H9 (cell line): Measurements from ENCODE around the gene LILRA5. TPM values are rescaled to one million over a fixed set of nuclear protein-coding genes. Genes with fewer than 3 reads are reported as not detected.
"Not testable (repeated sequence)": the region's sequence is repeated elsewhere in the genome, so short reads cannot be mapped to it uniquely, and the experiment has no call there.

Experiments used
- DNase-seq: peaks from one replicate; pipeline ENCODE4 v3.0.0-alpha.2; 2017
- H2AFZ ChIP-seq: one replicate; pipeline ENCODE4 v1.6.1; 2013; ENCODE audit warnings: mild to moderate bottlenecking, low read length, control low read depth, moderate library complexity
- H2AK5ac ChIP-seq: 2 replicates; pipeline ENCODE4 v1.6.1; 2013; ENCODE audit warnings: low read length, control low read depth, mixed read lengths; ENCODE audit not compliant: insufficient read length
- H2BK120ac ChIP-seq: one replicate; pipeline ENCODE4 v1.6.1; 2013; ENCODE audit warnings: low read depth, mild to moderate bottlenecking, low read length, control low read depth, inconsistent platforms; ENCODE audit not compliant: poor library complexity, severe bottlenecking
- H2BK12ac ChIP-seq: 2 replicates; pipeline ENCODE4 v1.6.1; 2013; ENCODE audit warnings: low read length, control low read depth, mixed read lengths, low read depth; ENCODE audit not compliant: insufficient read length
- H2BK15ac ChIP-seq: 2 replicates; pipeline ENCODE4 v1.6.1; 2013; ENCODE audit warnings: low read depth, low read length, control low read depth
- H2BK20ac ChIP-seq: one replicate; pipeline ENCODE4 v1.6.1; 2013; ENCODE audit warnings: low read depth, mild to moderate bottlenecking, low read length, control low read depth, inconsistent platforms; ENCODE audit not compliant: poor library complexity, severe bottlenecking
- H2BK5ac ChIP-seq: 2 replicates; pipeline ENCODE4 v1.6.1; 2013; ENCODE audit warnings: low read length, control low read depth, mixed read lengths; ENCODE audit not compliant: insufficient read length
- H3K14ac ChIP-seq: 2 replicates; pipeline ENCODE4 v1.6.1; 2013; ENCODE audit warnings: low read length, control low read depth; ENCODE audit not compliant: insufficient read depth
- H3K18ac ChIP-seq: 2 replicates; pipeline ENCODE4 v1.6.1; 2013; ENCODE audit warnings: low read depth, mild to moderate bottlenecking, mixed read lengths, low read length, control low read depth; ENCODE audit not compliant: insufficient read length
- H3K23ac ChIP-seq: 2 replicates; pipeline ENCODE4 v1.6.1; 2013; ENCODE audit warnings: low read length, control low read depth, mixed read lengths, low read depth; ENCODE audit not compliant: insufficient read length
- H3K23me2 ChIP-seq: 2 replicates; pipeline ENCODE4 v1.6.1; 2013; ENCODE audit warnings: low read depth, mild to moderate bottlenecking, mixed read lengths, low read length, control low read depth; ENCODE audit not compliant: insufficient read length, poor library complexity, severe bottlenecking
- H3K27ac ChIP-seq: 2 replicates; pipeline ENCODE4 v1.5.1; 2013; ENCODE audit warnings: low read length, control low read depth, mixed read lengths, low read depth; ENCODE audit not compliant: insufficient read length
- H3K27me3 ChIP-seq: 2 replicates; pipeline ENCODE4 v1.6.1; 2013; ENCODE audit warnings: low read length, control low read depth, inconsistent platforms; ENCODE audit not compliant: insufficient read depth
- H3K4ac ChIP-seq: 2 replicates; pipeline ENCODE4 v1.6.1; 2013; ENCODE audit warnings: low read depth, mild to moderate bottlenecking, control low read depth, inconsistent platforms, low read length, moderate library complexity
- H3K4me1 ChIP-seq: 2 replicates; pipeline ENCODE4 v1.6.1; 2013; ENCODE audit warnings: low read length, control low read depth, inconsistent platforms; ENCODE audit not compliant: insufficient read depth
- H3K4me2 ChIP-seq: 2 replicates; pipeline ENCODE4 v1.6.1; 2013; ENCODE audit warnings: low read length, control low read depth, mixed read lengths; ENCODE audit not compliant: insufficient read length, insufficient read depth
- H3K56ac ChIP-seq: 2 replicates; pipeline ENCODE4 v1.6.1; 2013; ENCODE audit warnings: low read depth, mild to moderate bottlenecking, mixed read lengths, low read length, control low read depth; ENCODE audit not compliant: insufficient read length
- H3K79me1 ChIP-seq: 2 replicates; pipeline ENCODE4 v1.6.1; 2013; ENCODE audit warnings: low read depth, mild to moderate bottlenecking, moderate library complexity, low read length, control low read depth, inconsistent platforms; ENCODE audit not compliant: insufficient read depth, poor library complexity, severe bottlenecking
- H3K79me2 ChIP-seq: 2 replicates; pipeline ENCODE4 v1.6.1; 2013; ENCODE audit warnings: low read length, control low read depth, inconsistent platforms; ENCODE audit not compliant: insufficient read depth
- H3K9ac ChIP-seq: 2 replicates; pipeline ENCODE4 v1.6.1; 2013; ENCODE audit warnings: low read length, control low read depth, mixed read lengths; ENCODE audit not compliant: insufficient read length; ENCODE audit errors: extremely low read depth
- H3K9me3 ChIP-seq: one replicate; pipeline ENCODE4 v1.6.1; 2013; ENCODE audit warnings: low read depth, low read length, inconsistent platforms; ENCODE audit not compliant: control insufficient read depth
- H3T11ph ChIP-seq: one replicate; pipeline ENCODE4 v1.6.1; 2013; ENCODE audit warnings: mild to moderate bottlenecking, low read length, control low read depth, inconsistent platforms
- H4K20me1 ChIP-seq: one replicate; pipeline ENCODE4 v1.6.1; 2013; ENCODE audit not compliant: control insufficient read depth, insufficient read length, insufficient read depth
- H4K5ac ChIP-seq: 2 replicates; pipeline ENCODE4 v1.6.1; 2013; ENCODE audit warnings: low read depth, mild to moderate bottlenecking, mixed read lengths, low read length, control low read depth; ENCODE audit not compliant: insufficient read length
- H4K8ac ChIP-seq: replicated peaks from 2 replicates; pipeline ENCODE4 v1.6.1; 2013; ENCODE audit warnings: low read length, control low read depth, mixed read lengths, low read depth; ENCODE audit not compliant: insufficient read length
- H4K91ac ChIP-seq: 2 replicates; pipeline ENCODE4 v1.6.1; 2013; ENCODE audit warnings: low read depth, mild to moderate bottlenecking, moderate library complexity, mixed read lengths, low read length, control low read depth; ENCODE audit not compliant: insufficient read length
- H3K27ac Mint-ChIP-seq, 3 experiments: 2 replicates in 2 of 3; 3 replicates in 1 of 3; pipeline ENCODE4 v1.8.0; 2020 to 2021; ENCODE audit warnings: mixed read lengths in 3 of 3, mild to moderate bottlenecking in 1 of 3, moderate library complexity in 1 of 3
- H3K27me3 Mint-ChIP-seq: 2 replicates; pipeline ENCODE4 v1.8.0; 2021; ENCODE audit warnings: low read depth, mild to moderate bottlenecking, moderate library complexity, mixed read lengths
- H3K36me3 Mint-ChIP-seq, 3 experiments: 2 replicates in 2 of 3; 3 replicates in 1 of 3; pipeline ENCODE4 v1.8.0; 2020 to 2021; ENCODE audit warnings: low read depth in 3 of 3, mixed read lengths in 3 of 3; ENCODE audit not compliant: insufficient read depth in 1 of 3
- H3K4me1 Mint-ChIP-seq, 2 experiments: 2 replicates each; pipeline ENCODE4 v1.8.0; 2020; ENCODE audit warnings: mixed read lengths in 2 of 2
- H3K4me3 Mint-ChIP-seq, 2 experiments: 2 replicates in 1 of 2; 3 replicates in 1 of 2; pipeline ENCODE4 v1.8.0; 2020 to 2021; ENCODE audit warnings: mild to moderate bottlenecking in 2 of 2, mixed read lengths in 2 of 2, moderate library complexity in 1 of 2
- H3K9me3 Mint-ChIP-seq, 2 experiments: 2 replicates in 1 of 2; 3 replicates in 1 of 2; pipeline ENCODE4 v1.8.0; 2020; ENCODE audit warnings: mild to moderate bottlenecking in 2 of 2, mixed read lengths in 2 of 2, moderate library complexity in 1 of 2
- WGBS: extraction: QIAGEN DNeasy Blood & Tissue Kit; methylation state at CpG from one replicate; pipeline ENCODE4 v1.1.7; 2013; ENCODE audit warnings: missing lambda C conversion rate, low lambda C conversion rate, mixed read lengths; ENCODE audit not compliant: insufficient read length; ENCODE audit errors: extremely low coverage; 5-methylcytosine and 5-hydroxymethylcytosine counted together
- total RNA-seq: library from RNA; stranded (reverse); gene quantifications from 2 replicates; pipeline ENCODE4 v1.2.1, GENCODE V29; 2021
- TF ChIP-seq, protein P1 (sequence below): fragments of 200-600 bp; sonication (generic); conservative IDR thresholded peaks from 3 replicates; pipeline ENCODE4 v1.8.0; 2021; ENCODE audit warnings: antibody characterized with exemption, mild to moderate bottlenecking

Gene LILRA5
- total RNA-seq, 1 experiment from 2014 or later, result not detected

DNA sequence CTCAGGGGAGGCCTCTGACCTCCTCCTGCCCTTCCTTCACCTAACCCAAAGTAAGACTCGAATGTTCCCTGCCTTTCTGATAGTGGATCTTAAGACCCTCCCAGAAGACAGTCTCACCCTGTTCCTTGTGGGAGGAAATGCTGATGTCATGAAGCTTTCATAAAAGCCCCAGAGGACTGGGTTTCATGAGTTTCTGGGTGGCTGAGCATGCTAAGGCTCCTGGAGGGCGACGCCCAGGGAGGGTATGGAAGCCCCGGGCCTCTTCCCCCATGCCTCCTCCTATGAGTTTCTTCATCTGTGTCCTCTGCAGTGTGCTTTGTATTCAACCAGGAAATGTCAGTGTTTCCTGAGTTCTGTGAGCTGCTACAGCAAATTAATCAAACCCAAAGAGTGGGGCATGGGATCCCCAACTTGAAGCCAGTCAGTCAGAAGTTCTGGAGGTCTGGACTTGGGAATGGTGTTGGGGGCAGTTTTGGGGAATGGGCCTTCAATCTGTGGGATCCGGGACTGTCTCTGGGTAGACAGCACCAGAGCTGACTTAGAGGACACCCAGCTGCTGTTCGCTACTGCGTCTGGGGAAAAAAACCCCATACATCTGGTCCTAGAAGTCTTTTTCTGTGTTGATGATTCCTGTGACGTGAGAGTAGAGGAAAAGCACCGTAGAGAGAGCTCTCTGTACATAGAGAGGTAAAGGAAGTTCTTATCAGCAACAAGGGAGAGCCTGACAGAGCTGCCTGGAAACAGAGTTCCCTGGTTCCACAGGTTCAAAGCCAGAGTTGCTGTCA lies 30.1 kb downstream of the LILRA5 start:
- Mint-ChIP-seq H3K27ac (no peak overlapping the region), H3K27me3 (peaks cover 48% of the 10 kb centered on the region), H3K36me3 (no peaks in the 10 kb centered on the region), H3K4me1 (no peaks in the 10 kb centered on the region), H3K9me3 (peaks cover 0 to 62% of the 10 kb centered on the region in 2 experiments; a peak in 2 of 5 replicates), H3K4me3 (no peak overlapping the region)
- Histone ChIP-seq H2BK15ac (no peak overlapping the region), H2BK12ac (no peak overlapping the region), H3K27ac (no peak overlapping the region), H3K4me2 (no peak overlapping the region), H3K4me1 (no peaks in the 10 kb centered on the region), H3K23ac (no peak overlapping the region), H2AFZ (no peak overlapping the region), H2BK120ac (no peak overlapping the region), H2AK5ac (no peak overlapping the region), H3K4ac (no peak overlapping the region), H3K79me1 (no peaks in the 10 kb centered on the region), H3K9me3 (no peaks in the 10 kb centered on the region), H3K14ac (no peak overlapping the region), H2BK20ac (no peak overlapping the region), H3K79me2 (no peaks in the 10 kb centered on the region), H3K9ac (no peak overlapping the region), H3K27me3 (no peaks in the 10 kb centered on the region), H3K23me2 (no peaks in the 10 kb centered on the region), H4K5ac (no peak overlapping the region), H2BK5ac (no peak overlapping the region), H4K8ac (no peak overlapping the region), H4K20me1 (no peaks in the 10 kb centered on the region), H3K18ac (no peak overlapping the region), H3T11ph (no peak overlapping the region), H4K91ac (no peak overlapping the region), H3K56ac (no peak overlapping the region)
- no CpG with 5 or more reads among the region's 9 CpGs for WGBS
- TF ChIP-seq, protein P1, sequence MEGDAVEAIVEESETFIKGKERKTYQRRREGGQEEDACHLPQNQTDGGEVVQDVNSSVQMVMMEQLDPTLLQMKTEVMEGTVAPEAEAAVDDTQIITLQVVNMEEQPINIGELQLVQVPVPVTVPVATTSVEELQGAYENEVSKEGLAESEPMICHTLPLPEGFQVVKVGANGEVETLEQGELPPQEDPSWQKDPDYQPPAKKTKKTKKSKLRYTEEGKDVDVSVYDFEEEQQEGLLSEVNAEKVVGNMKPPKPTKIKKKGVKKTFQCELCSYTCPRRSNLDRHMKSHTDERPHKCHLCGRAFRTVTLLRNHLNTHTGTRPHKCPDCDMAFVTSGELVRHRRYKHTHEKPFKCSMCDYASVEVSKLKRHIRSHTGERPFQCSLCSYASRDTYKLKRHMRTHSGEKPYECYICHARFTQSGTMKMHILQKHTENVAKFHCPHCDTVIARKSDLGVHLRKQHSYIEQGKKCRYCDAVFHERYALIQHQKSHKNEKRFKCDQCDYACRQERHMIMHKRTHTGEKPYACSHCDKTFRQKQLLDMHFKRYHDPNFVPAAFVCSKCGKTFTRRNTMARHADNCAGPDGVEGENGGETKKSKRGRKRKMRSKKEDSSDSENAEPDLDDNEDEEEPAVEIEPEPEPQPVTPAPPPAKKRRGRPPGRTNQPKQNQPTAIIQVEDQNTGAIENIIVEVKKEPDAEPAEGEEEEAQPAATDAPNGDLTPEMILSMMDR, result no peak
- no peak for DNase-seq

DNA sequence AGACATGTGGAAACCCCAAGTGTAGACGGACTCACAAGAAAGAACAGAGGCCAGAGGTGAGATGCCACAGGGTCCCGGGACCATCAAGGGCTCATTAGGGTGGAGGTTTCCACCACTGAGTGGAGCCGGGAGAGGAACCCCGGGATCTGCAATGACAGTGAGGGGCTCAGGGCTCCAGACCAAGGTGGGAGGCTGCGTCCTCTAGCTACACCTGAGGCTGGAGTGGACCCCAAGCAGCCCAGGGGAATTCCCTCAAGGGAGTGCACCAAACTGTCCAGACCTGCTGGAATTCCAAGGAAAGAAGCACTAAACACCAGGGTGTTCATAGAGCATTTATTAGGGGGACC lies 31.3 kb downstream of the LILRA5 start:
- not testable (repeated sequence) for H3K56ac ChIP-seq, H3K27ac ChIP-seq, H3K14ac ChIP-seq, H3K23me2 ChIP-seq, H2BK12ac ChIP-seq, H3K4me1 ChIP-seq, H3K27me3 ChIP-seq, H3K23ac ChIP-seq, H4K5ac ChIP-seq, H4K91ac ChIP-seq, H4K8ac ChIP-seq, H3K18ac ChIP-seq, H3K36me3 Mint-ChIP-seq, H4K20me1 ChIP-seq, H2AFZ ChIP-seq, H2BK5ac ChIP-seq, DNase-seq, H3K9me3 ChIP-seq, H2BK15ac ChIP-seq, H3K9ac ChIP-seq, H3K4me3 Mint-ChIP-seq, H2AK5ac ChIP-seq, H3T11ph ChIP-seq, H3K4me1 Mint-ChIP-seq, H2BK20ac ChIP-seq, H2BK120ac ChIP-seq, H3K79me2 ChIP-seq, H3K79me1 ChIP-seq, H3K27ac Mint-ChIP-seq, H3K4ac ChIP-seq, H3K4me2 ChIP-seq
- WGBS, result no CpG with 5 or more reads among the region's 5 CpGs
- H3K27me3 Mint-ChIP-seq, result peaks cover 47% of the 10 kb centered on the region
- peaks cover 0 to 53% of the 10 kb centered on the region in 2 experiments; a peak in 2 of 5 replicates for H3K9me3 Mint-ChIP-seq
